Epithelial cell of esophagus (primary cell): ENCODE data around the gene SMYD3.

Experiments used
- DNase-seq: peaks from one replicate; pipeline ENCODE4 v3.0.0; 2010; ENCODE audit warnings: low read depth
- H3K4me3 ChIP-seq: 2 replicates; pipeline ENCODE4 v1.5.1; 2011; ENCODE audit warnings: mild to moderate bottlenecking, low read length, control low read depth
- TF ChIP-seq, protein P1 (sequence below): IDR thresholded peaks from 2 replicates; pipeline ENCODE4 v1.5.1; 2011; ENCODE audit warnings: low read depth, mild to moderate bottlenecking, low read length, control low read depth, inconsistent platforms; ENCODE audit not compliant: insufficient read depth; ENCODE audit errors: missing control alignments

Gene SMYD3

DNA sequence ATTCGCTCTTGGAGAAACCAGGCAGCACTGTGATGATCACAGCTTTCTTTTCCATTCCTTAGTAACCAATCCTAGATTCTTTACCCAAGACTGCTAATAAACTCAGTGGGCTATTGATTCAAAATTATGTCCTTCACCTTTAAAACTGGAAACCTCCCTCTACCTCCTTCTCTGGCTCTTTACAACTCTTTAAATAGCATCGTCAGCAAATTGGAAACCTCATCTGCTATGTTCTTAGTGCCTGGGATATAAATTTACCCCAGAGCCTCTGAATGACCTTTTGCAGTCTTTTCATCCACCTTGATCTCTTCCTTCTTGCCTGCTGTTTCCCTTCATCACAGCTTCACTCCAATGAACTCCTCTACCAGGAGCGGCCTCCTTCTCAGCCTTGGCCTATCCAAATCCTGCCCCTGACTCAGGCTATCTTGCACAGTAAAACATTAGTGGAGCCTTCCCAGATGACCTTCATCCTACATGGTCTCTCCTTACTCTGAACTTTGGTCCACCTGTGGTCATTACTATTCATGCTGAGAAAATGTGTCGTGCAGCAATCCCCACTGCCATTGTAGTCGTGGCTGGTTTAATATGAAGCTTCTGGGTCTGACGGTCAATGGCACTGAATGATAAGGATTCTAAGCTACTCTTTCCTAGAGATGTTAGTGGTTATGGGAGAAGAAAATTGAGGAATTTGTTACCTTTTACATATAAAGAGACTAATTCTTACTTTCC is 644.1 kb downstream of the SMYD3 start:
- H3K4me3 ChIP-seq: no peak overlapping the region
- TF ChIP-seq, protein P1, sequence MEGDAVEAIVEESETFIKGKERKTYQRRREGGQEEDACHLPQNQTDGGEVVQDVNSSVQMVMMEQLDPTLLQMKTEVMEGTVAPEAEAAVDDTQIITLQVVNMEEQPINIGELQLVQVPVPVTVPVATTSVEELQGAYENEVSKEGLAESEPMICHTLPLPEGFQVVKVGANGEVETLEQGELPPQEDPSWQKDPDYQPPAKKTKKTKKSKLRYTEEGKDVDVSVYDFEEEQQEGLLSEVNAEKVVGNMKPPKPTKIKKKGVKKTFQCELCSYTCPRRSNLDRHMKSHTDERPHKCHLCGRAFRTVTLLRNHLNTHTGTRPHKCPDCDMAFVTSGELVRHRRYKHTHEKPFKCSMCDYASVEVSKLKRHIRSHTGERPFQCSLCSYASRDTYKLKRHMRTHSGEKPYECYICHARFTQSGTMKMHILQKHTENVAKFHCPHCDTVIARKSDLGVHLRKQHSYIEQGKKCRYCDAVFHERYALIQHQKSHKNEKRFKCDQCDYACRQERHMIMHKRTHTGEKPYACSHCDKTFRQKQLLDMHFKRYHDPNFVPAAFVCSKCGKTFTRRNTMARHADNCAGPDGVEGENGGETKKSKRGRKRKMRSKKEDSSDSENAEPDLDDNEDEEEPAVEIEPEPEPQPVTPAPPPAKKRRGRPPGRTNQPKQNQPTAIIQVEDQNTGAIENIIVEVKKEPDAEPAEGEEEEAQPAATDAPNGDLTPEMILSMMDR: no peak
- DNase-seq: no peak

DNA sequence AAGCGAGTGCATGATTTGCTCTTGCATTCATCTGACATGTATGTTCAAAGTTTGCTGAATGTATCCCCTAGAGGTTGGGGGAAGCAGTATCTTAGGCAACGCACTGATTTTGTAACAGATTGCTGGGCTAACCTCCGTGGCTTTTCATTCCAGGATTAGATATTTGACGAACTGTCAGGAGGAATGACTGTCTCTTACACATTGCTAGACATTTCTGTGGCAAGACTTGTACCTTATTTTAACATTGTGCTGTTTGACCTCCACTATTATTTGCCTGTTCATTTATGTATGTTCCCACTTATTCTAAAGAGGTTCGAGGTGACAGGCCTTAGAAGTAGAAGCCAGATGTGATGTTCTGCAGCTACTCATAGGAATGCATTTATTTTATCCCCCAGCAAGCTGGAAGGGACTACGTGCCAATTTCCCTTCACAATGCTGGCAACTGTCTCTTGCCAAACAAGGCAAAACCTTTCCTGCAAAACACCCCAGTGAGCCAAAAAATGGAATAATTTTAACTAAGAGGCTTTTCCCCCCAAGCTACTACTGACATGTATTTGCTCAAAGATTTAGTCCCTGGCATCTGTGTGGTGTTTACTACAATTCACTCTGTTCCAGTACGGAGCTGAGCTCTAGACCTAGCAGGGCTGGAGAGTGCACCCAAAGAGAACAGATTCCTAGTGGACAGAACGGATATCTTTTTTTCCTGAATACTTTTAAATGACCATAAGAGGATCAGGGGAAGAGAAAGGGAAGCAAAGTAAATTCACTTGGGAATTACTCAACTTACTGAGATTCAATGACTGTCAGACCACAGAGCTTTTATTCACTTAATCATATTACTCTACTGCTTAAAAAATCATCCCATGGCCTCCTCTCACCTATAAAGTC is 646.2 kb downstream of the SMYD3 start:
- H3K4me3 ChIP-seq: no peak overlapping the region
- DNase-seq: peak; percentile 49
- TF ChIP-seq, protein P1: no peak

DNA sequence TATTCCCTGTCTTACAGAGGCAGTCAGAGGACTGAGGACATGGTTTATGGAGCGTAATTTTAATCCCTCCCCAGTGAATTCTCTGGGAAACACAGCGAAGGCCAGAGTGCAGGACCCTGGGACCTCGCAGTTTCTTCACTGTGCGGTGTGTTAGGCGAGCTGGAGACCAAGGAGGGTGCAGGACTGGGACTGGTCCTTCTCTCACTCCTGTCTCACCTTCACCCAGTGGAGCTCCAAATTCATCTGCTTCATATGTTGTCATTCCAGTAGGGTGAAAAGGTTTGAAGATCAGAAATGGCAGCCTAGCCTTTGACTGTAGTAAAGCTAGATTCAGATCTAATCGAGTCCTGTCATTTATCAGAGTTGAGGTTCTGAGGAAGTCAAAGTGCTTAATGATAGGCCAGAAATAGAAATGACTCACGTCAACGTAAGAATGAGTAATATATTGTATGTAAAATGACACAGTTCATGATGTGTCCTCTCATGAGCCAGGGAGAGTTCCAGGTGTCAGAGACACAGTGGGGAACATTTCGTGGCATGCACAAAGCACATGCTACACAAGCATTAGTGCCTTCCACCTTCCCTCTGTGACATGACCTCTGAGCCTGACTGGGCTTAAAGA is 647.5 kb downstream of the SMYD3 start:
- no peak overlapping the region for H3K4me3 ChIP-seq
- TF ChIP-seq, protein P1: no peak

DNA sequence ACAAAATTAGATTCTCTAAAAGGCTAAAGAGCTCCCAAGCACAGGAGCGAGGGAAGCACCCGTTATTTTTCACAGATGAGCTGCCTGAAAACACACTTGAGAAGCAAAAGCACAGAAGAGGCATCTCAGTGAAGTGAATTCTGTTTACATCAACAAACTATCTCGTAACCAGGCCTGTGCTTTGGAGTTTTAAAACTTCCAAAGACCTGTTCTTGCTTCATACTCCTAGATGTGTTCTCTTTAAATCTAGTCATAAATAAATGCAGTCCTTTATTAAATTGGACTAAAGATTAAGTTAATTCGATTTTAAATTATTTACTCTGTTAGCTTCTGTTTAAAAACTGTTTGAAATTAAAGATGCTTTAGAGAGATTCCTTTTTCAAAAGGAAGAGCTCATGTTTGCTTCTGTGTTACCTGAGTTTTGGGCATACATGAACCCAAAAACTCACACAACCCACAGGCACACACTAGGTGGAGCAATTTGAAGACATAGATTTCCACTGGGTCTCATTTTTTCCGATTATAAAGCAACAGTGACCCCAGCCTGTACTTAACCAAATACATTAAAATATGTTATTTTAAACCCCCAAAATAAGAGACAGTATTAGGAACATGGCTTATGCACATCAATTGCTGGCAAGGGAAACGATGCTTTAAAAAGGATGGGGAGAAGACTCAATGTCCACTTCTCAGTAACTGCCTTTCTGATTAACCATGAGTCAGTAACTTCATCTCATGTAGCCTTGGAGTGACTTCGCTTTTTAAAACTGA is 648.2 kb downstream of the SMYD3 start:
- no peak overlapping the region for H3K4me3 ChIP-seq
- TF ChIP-seq, protein P1: peak; percentile 14
- DNase-seq: peak; percentile 11

More for the DNA sequence above, 647.5 kb downstream of the SMYD3 start:
- DNase-seq: peak; percentile 72

DNA sequence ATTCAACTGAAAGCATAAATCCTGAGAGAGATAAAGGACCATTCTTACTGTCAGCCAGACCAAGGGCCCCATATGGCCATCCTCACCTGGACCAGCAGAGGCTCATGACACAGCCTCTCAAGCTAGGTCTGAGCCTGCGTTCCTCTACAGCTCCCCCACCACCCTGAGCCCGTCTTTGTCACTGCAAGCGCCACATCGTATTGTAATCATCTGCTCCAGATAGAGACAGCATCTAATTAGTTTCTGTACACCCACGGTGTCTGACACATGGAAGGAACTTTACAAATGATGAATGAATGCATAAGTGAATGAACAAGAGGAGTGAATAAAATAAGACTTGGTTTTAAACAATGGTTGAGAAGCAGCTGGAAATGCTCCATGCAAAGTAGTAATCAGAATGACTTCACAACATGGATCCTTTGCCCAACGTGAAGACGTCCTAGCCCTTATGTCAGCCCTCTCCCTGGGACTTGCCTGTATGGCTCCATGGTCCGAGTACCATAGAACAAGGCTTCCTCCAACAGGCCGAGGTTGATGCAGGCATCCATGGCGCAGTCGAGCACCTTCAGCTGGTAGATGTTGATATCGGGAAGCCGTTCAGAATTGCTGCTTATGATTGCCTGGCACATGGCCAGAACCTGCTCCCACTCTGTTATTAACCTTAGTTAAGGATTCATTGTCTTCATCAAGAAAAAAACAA is 648.9 kb downstream of the SMYD3 start:
- DNase-seq: no peak
- TF ChIP-seq, protein P1: no peak
- H3K4me3 ChIP-seq: no peak overlapping the region

DNA sequence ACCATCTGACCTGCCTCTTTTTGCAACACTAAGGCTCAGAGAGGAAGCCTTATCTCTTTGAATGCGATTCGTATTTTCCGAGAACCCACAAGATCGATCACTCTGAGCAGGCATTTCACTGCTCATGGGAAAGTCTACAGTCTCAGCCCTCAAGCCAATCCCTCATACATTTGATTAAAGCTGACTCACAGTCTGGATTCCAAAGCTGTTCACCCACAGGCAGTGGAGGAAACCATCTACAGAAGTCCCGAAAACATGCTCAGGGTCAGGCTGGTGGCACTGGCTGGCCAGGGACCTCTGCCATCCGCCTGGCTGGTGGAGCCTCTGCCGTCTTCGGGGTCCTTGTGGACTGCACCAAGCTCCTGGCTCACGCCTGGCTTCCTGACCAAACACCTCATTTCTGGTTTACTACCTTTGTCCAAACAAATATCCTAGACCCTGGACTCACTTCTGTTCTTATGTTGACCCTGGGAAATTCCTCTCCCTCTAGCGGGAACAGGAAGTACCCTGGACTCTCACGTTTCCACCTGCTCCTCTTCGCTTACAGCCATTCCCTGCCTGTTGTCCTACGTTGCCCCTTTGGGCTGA is 650.0 kb downstream of the SMYD3 start:
- peak; percentile 77 for DNase-seq
- H3K4me3 ChIP-seq: no peak overlapping the region
- TF ChIP-seq, protein P1: no peak
